ENCODE measurements around the gene KIAA0040. TPM values are rescaled to one million over a fixed set of nuclear protein-coding genes. Genes with fewer than 3 reads are reported as not detected.

Gene KIAA0040
- total and polyA plus RNA-seq, 2 donors (not counting 3 experiments of a cell fraction or from before 2014, with no cell fraction given): 8.3 to 10.9 TPM

GRCh38 chr1:175129997-175130648 lies 62.5 kb downstream of the KIAA0040 start:
- intact Hi-C loops (cut with micrococcal nuclease): no loop called here
- no peak overlapping the region for H3K9ac ChIP-seq (replicated peaks; ENCODE audit: extremely low read depth, insufficient read depth, low read length)
- TF ChIP-seq POLR2A (IDR thresholded peaks at IDR 0.05; ENCODE audit: low read depth, low read length): no peak
- TF ChIP-seq CTCF (IDR thresholded peaks at IDR 0.05; ENCODE audit: extremely low read depth in 1 of 2, insufficient read depth in 1 of 2, low read depth in 1 of 2, low read length in 2 of 2): no peak
- no peak for TF ChIP-seq POLR2AphosphoS5 (IDR thresholded peaks at IDR 0.05; ENCODE audit: insufficient read depth, low read depth, low read length)
- TF ChIP-seq, protein P1, sequence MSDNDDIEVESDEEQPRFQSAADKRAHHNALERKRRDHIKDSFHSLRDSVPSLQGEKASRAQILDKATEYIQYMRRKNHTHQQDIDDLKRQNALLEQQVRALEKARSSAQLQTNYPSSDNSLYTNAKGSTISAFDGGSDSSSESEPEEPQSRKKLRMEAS (IDR thresholded peaks at IDR 0.05; ENCODE audit: insufficient read depth, insufficient read length): no peak
- TF ChIP-seq FOS (IDR thresholded peaks at IDR 0.05; ENCODE audit: borderline replicate concordance, insufficient read depth, low read length): no peak
- no peak for TF ChIP-seq EZH2 (IDR thresholded peaks at IDR 0.05; ENCODE audit: borderline replicate concordance, low read depth, low read length, severe bottlenecking)
- TF ChIP-seq MYC (IDR thresholded peaks at IDR 0.05; ENCODE audit: low read depth, low read length): no peak
- TF ChIP-seq JUN (IDR thresholded peaks at IDR 0.05; ENCODE audit: borderline replicate concordance, insufficient read depth, insufficient read length, low read depth): no peak
- no peak for TF ChIP-seq GATA2 (IDR thresholded peaks at IDR 0.05; ENCODE audit: insufficient read depth, insufficient read length, low read depth, low read length)
- H3K79me2 ChIP-seq (ENCODE audit: control insufficient read depth, insufficient read depth, low read length): no peaks in the 10 kb centered on the region
- no TSS peak for BruUV-seq (replicated peaks)
- no peaks in the 10 kb centered on the region for H3K4me1 ChIP-seq (ENCODE audit: control insufficient read depth, extremely low read depth, insufficient read depth, low read length)
- no peak overlapping the region for H3K27ac ChIP-seq (ENCODE audit: insufficient read depth, low read depth, low read length)
- H3K4me3 ChIP-seq (replicated peaks in 1 of 3; ENCODE audit: insufficient read depth in 1 of 3, low read depth in 1 of 3, low read length in 3 of 3): no peak overlapping the region
- FAIRE-seq: peak; percentile 67
- no peaks in the 10 kb centered on the region for H4K20me1 ChIP-seq (replicated peaks; ENCODE audit: control insufficient read depth, extremely low read depth, insufficient read depth, low read length)
- POLR2A ChIA-PET: no interaction called here
- no peaks in the 10 kb centered on the region for H3K9me1 ChIP-seq (replicated peaks; ENCODE audit: control insufficient read depth, extremely low read depth, insufficient read depth, low read length)
- H3K9me3 ChIP-seq (replicated peaks; ENCODE audit: control insufficient read depth, insufficient read depth, low read length): no peaks in the 10 kb centered on the region
- no peaks in the 10 kb centered on the region for H3K36me3 ChIP-seq (ENCODE audit: control insufficient read depth in 2 of 2, extremely low read depth in 1 of 2, insufficient read depth in 2 of 2, low read length in 2 of 2)
- no peak overlapping the region for H3K4me2 ChIP-seq (ENCODE audit: insufficient read depth, low read length)
- dilution Hi-C loops (cut with MboI; ENCODE audit: extremely low pct_ligation_motif_present, low sequenced_read_pairs): no loop called here
- CTCF ChIA-PET: interaction anchor here (1.2 to 3.3 kb wide), 5 partner anchors 16 to 187 kb away, joined by 4 to 14 read pairs (median 7); no protein-coding TSS in a partner anchor
- peaks cover 0 to 6% of the 10 kb centered on the region in 2 experiments for H3K27me3 ChIP-seq (ENCODE audit: control insufficient read depth in 2 of 2, insufficient read depth in 2 of 2, low read length in 2 of 2)
- DNase-seq (ENCODE audit: low read depth, low spot score): peak; percentile 72
- no peak overlapping the region for H2AFZ ChIP-seq (ENCODE audit: low read depth, low read length)

Measured in endothelial cell of umbilical vein (primary cell).